Fibroblast of villous mesenchyme (primary cell): ENCODE measurements around the gene ZBTB8A. TPM values are rescaled to one million over a fixed set of nuclear protein-coding genes. Genes with fewer than 3 reads are reported as not detected.

ENCODE experiments used
- DNase-seq: peaks from one replicate; pipeline ENCODE4 v3.0.0-alpha.2; 2010; ENCODE audit warnings: low read depth
- H3K4me3 ChIP-seq: 2 replicates; pipeline ENCODE4 v1.5.1; 2011; ENCODE audit warnings: low read depth, mild to moderate bottlenecking, low read length
- CTCF ChIP-seq: IDR thresholded peaks from 2 replicates; pipeline ENCODE4 v1.5.1; 2012; ENCODE audit warnings: low read depth, mild to moderate bottlenecking, low read length; ENCODE audit not compliant: insufficient read depth
- total RNA-seq: library from RNA; depleted of rRNA; stranded (reverse); fragments of >200 nt; gene quantifications from 2 replicates; pipeline ENCODE4 v1.2.3, GENCODE V29; 2012

Gene ZBTB8A
- total RNA-seq, 1 donor: 5.6 TPM

- TF ChIP-seq CTCF: no peak
- H3K4me3 ChIP-seq: no peak overlapping the region
- DNase-seq: no peak
Measured at GRCh38 chr1:32533792-32534327, 5.4 kb upstream of the ZBTB8A start.

- no peak for TF ChIP-seq CTCF
- H3K4me3 ChIP-seq: no peak overlapping the region
Measured at GRCh38 chr1:32536117-32536516, 3.1 kb upstream of the ZBTB8A start.

GRCh38 chr1:32536764-32537163 lies 2.5 kb upstream of the ZBTB8A start:
- DNase-seq: no peak
- no peak for TF ChIP-seq CTCF
- no peak overlapping the region for H3K4me3 ChIP-seq

More at GRCh38 chr1:32536117-32536516, 3.1 kb upstream of the ZBTB8A start:
- DNase-seq: no peak

GRCh38 chr1:32539584-32540571 lies 651 bp downstream of the ZBTB8A start:
- peak overlapping the region; percentile 75 for H3K4me3 ChIP-seq
- TF ChIP-seq CTCF: no peak
- peak; percentile 45 for DNase-seq

- peak overlapping the region; percentile 75 for H3K4me3 ChIP-seq
- no peak for DNase-seq
- TF ChIP-seq CTCF: no peak
Measured at GRCh38 chr1:32540605-32541004, 1.4 kb downstream of the ZBTB8A start.

GRCh38 chr1:32541064-32541566 lies 1.9 kb downstream of the ZBTB8A start:
- DNase-seq: no peak
- no peak overlapping the region for H3K4me3 ChIP-seq
- no peak for TF ChIP-seq CTCF
